NCI-H2029 (cell line): ENCODE measurements around the gene KISS1.

Experiments
- DNase-seq: peaks from one replicate; lab custom pipeline; 2025; lab: John Stamatoyannopoulos, UW

Gene KISS1

DNA sequence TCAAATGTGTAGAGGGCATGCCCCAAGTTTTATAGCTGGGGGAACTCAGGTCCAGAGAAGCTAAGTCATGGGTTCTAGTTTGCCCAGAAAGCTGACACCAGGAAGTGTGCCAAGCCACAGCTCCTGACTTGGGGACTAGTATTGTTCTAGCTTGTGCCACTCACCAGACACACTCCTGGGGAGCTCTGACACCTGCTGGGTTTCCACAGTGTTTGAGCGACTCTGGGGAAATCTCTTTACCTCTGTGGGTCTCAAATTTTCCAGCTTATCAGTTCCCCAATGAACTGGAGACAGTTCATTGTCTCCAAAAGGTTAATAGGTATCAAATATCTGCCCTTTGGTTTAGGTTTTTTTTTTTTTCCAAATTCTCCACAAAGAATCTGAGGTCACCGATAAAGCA, 4.2 kb downstream of the KISS1 start:
- DNase-seq, result no peak

GRCh38 chr1:204191456-204191855, 4.8 kb downstream of the KISS1 start:
- no peak for DNase-seq

DNA sequence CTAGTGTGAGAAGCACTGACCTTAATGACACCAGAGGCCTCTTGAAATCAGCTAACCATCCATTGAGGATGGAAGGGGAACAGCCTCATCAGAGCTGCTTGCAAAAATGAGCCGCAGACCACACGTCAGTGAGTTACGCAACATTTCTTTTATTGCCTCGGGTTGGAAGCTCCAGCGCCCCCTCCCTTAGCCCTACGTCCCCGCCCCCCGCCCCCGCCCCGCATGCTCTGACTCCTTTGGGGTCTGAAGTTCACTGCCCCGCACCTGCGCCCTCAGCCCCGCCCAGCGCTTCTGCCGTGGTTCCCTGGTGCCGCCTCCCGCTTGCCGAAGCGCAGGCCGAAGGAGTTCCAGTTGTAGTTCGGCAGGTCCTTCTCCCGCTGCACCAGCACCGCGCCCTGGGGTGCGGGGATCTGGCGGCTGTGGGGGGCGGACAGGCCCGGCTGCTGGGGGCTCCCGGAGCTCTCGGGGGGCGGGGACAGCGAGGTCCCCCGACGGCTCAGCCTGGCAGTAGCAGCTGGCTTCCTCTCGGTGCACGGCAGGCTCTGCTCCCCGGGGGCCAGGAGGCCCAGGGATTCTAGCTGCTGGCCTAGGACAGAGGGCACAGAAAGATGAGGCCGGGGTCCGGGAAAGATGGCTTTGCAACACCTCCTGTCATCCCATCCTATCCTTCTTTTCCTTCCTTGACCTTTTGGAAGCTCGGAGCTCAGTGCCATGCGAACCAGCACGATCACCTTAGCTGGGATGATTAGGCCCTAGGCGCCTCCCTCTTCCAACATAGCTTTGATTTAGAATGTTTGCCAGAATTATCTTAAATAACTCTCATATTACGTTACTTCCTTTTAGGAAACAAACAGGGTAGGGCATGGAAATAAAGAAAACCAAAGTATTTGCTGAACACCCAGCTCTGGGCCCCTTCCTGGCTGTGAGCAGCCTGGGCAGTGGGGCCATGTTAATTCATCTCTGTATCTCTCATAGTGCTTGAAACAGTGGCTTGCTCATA, 5.8 kb downstream of the KISS1 start:
- DNase-seq, result no peak

DNA sequence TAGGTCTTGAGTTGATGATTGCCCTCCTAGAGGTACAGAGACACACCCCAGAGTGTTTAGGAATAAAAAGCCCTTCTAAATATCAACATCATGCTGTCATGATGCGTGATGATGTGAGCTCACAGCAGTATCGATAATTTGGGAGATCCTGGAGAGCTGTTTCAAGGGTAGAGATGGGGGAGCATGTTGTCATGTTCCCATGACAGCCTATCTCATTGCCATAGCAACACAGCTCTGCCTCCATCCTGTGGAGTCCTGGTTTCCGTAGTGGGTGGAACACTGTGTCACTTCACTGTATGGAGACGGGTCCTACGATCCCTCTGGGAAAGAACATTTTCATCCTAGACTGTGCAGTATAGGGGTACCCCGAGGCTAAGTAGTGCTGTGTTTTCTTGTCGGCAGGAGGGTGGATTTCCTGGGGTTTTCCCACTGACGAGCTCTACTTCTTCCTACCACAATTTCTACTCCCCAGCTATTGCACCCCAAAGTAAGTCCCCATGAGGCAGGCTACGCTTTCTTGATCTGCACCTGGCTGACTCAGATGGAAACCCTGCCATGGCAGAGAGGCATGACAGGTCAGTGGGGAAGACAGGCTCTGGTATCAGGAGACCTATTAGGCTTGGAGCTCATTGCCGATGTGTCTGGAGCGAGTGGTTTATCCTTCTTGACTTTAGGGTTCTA, 7.2 kb downstream of the KISS1 start:
- no peak for DNase-seq

DNA sequence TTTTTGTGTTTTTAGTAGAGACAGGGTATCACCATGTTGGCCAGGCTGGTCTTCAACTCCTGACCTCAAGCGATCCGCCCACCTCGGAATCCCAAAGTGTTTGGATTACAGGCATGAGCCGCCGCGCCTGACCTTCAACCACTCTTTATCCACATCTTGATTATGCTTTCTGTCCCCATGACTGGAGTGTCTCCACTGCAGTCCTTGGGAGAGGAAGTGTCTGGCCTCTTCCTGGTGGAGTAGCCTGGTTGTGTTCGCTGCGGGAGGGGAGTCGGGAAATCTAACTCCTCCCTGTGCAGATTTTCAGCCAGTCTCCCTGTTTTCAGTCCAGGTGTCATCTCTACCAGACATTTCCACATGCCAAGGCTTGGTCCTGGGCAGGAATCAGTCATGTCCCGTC, 9.7 kb downstream of the KISS1 start:
- no peak for DNase-seq

- no peak for DNase-seq
These were observed 15.2 kb downstream of the KISS1 start for GRCh38 chr1:204181116-204181515.

- no peak for DNase-seq
These were observed 16.2 kb downstream of the KISS1 start for GRCh38 chr1:204180133-204180532.

- no peak for DNase-seq
These were observed 17.6 kb downstream of the KISS1 start for GRCh38 chr1:204178487-204179281.

GRCh38 chr1:204177133-204177532, 19.2 kb downstream of the KISS1 start:
- DNase-seq, result no peak

DNA sequence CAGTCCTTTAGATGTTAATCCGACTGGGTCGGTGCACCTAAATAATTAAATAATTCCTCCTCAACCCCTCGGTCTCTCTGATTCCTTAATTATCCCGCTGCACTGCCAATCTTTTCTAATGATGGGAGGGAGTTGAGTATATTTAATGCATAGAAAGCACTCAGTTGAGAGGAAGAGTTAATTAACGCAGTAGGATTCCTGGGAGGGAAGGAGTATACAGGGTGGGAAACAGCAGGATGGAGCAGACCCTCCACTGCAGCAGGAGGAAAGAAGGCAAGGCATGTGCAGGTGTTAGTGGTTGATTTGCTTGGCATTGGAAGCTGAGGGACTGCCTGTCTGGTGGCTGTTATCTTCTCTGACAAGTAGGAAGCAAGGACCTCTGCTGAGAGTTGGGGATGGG, 20.2 kb downstream of the KISS1 start:
- DNase-seq, result no peak

GRCh38 chr1:204174958-204175357, 21.3 kb downstream of the KISS1 start:
- DNase-seq, result no peak

DNA sequence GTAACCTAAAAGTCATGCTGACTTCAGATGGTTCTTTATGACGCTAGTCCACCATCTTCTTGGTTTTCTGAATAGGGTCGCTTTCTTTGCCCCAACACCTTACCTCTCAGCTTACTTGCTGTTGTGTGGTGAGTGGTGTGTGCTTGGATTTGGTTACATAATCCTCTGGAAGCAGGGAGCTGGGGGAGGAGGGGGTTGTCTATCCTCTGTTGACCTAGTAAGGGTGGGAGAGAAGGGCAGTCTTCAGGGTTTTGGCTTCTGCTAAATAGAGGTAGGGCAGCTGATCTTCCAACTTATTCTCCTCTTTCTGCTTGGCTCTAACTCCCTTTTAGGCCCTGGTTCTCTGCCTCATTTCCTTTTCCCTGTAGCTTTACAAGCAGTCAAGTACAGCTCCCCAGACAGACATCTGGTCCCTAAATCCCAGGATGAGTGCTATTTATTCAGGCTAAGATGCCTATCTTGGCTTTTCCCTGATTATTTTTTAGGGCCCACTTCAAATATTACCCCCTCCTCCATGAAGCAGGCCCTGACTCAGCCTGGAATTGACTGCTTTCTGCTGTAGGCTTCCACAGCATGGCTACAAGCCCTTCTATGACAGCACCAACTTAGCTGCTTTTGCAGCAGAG, 23.8 kb downstream of the KISS1 start:
- no peak for DNase-seq

DNA sequence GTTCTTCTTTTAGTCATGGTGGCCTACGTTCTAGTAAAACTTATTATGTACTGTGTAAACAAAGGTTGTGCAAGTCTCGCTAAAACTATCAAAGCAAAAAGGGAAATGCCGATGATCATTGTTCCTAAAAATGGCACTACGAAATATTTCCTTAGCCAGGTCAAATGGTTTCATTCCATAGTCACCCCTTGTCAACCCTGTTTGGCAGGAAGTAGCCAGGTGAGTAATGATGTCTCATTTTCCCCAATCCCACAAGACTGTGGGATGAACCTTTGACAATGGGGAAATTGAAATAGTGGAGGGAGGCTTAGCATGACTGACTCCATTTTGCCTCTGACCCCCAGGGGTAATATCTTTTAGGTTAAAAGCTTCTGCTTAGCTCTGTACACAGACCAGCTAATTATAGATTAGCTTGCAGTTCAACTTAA, 24.5 kb downstream of the KISS1 start:
- DNase-seq, result no peak

DNA sequence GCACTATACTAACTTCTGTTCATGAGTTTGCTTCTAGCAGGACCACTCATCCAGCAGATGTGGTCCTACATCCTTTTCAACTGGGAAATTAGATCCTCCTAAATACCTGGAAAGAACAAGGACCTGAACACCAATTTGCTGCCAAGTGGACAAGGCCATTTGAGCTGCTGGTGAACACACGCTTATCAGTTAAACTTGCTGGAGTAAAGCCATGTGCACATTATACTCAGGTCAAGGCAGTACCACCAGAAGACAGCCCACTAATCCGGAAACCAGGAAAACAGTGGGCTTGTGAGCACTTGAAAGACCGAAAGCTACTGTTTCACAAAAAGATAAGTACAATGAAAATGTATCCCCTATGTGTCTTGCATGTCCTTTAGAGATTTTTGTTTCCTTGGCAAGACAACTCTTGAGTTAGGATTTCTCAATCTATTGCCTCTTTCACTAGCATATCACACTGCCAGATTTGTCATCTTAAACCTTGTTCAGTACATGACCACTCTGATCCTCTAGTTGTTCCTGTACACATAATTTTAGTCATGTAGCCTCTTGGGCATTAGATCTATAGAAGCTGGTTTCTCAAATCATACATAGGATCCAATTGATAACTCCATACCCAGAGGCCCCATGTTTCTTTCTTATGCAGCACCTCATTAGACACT, 25.7 kb downstream of the KISS1 start:
- DNase-seq, result no peak

DNA sequence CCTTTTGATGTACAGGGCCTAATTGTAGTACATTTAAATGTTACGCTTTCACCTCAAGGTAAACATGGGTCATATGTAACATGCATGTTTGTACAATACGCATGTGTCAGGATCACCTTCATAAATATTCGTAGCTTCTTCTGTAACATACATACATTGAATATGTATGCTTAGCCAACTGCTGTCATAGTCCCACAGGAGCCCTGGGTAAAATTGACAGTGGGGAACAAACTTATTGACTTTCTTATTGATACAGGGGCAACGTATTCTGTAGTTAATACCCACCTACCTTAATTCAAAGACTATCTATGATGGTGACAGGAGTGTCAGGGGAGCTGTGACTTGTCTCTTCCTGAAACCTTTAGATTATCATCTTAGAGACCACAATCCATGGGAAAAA, 26.4 kb downstream of the KISS1 start:
- no peak for DNase-seq

DNA sequence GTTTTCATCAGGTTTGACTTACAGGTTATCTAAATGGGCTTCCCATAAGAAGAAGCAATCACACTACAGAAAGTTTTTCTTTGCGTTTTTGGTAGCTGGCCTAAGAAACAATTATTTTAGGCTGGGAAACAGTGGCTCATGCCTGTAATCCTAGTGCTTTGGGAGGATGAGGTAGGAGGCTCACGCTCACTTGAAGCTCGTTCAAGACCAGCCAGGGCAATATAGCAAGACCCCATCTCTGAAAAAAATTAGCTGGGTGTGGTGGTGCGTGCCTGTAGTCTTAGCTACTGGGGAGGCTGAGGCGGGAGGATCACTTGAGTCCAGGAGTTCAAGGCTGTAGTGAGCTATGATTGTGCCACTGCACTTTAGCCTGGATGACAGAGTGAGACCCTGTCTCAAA, 28.6 kb downstream of the KISS1 start:
- DNase-seq, result no peak

GRCh38 chr1:204166219-204166618, 30.1 kb downstream of the KISS1 start, which contains the start of gene REN:
Gene REN (minus strand): TSS chr1:204166337. CDS start chr1:204166293, 44 bp downstream.
- DNase-seq, result no peak

DNA sequence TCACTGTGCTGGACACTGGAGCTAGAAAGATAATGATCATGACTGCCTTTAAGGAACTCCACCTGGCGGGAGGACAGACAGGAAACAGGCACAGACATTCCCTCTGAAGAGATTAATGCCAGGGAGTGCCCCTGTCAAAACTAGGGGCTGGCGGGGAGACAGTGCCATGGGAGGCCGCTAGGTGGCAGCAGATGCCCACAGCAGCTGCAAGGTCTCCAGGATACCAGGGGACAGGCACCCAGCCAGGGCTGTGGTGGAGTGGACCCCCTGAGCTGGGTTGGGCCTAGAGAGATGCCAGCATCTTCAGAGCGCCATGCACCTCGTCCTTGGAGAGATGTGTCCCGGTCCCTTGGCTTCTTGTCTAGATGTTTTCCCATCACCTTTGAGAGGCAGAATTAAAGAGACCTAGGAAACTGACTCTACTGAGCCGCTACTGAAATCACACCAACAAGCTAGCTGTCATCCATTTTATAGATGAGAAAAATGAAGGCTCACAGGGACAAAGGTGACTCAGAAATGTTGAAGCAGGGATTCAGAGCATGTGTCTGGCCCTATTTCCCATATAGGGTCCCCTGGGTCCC, 33.7 kb downstream of the KISS1 start:
- DNase-seq, result peak; percentile 75

GRCh38 chr1:204161609-204162493, 34.4 kb downstream of the KISS1 start:
- no peak for DNase-seq

DNA sequence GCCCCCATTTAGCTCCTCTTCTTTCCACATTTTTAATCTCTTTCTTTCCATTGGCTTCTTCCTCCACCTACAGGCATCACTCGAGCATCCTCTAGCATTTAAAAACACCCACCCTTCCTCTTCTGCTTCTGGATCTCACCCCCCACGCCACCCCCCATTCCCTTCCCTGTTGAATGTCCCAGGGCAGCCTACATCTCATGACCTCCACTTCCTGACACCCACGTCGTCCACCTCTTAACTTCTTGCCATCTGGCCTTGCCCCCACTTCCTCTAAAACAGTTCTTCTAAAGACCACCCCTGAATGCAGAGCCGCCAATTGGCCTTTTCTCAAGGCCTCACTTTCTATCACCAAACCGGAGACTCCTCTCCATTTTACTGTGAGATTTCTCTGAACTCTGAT, 38.3 kb downstream of the KISS1 start:
- DNase-seq, result no peak
